Measurements from ENCODE around the gene ATP2B2.
"Not testable (repeated sequence)": the region's sequence is repeated elsewhere in the genome, so short reads cannot be mapped to it uniquely, and the experiment has no call there.

The ATP2B2 gene

GRCh38 chr3:10505050-10505790 lies at the start of gene ATP2B2:
Gene ATP2B2 (minus strand): TSS chr3:10505586. CDS start chr3:10449543, 56,043 bp downstream.
- peak; percentile 20 for DNase-seq

DNA sequence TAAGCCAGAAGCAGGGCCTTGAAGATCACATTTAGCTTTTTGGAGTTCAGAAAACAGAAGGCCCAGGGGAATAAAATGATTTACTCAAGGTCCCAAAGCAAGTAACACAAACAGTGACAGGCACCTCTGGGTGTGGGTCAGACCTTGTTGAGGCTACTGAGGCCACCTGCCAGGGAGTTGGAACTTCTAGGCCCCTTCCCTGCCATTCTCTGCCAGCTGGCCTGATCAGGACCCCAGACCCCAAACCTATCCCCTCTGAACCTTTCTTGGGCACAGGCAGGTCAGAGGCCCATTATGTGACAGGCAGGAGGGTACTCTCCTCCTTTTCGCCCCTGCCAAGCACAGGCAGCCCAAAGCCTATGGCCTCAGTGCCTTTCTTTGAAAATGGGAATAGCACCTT lies 49.4 kb upstream of the ATP2B2 start:
- no peak for DNase-seq

DNA sequence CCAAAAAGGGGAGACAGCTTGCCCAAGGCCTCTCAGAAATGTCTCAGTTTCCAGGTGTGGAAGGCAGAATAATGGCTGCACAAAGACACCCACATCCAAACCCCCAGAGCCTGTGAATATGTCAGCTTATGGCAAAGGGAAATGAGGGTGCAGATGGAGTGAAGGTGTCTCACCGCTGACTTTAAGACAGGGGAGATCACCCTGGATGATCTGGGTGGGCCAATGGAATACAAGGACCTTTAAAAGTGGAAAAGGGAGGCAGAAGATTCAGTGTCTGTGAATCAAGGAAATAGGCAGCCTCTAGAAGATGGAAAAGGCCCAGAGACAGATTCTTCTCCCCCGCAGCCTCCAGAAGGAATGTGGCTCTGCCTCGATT lies 48.8 kb upstream of the ATP2B2 start:
- no peak for DNase-seq

DNA sequence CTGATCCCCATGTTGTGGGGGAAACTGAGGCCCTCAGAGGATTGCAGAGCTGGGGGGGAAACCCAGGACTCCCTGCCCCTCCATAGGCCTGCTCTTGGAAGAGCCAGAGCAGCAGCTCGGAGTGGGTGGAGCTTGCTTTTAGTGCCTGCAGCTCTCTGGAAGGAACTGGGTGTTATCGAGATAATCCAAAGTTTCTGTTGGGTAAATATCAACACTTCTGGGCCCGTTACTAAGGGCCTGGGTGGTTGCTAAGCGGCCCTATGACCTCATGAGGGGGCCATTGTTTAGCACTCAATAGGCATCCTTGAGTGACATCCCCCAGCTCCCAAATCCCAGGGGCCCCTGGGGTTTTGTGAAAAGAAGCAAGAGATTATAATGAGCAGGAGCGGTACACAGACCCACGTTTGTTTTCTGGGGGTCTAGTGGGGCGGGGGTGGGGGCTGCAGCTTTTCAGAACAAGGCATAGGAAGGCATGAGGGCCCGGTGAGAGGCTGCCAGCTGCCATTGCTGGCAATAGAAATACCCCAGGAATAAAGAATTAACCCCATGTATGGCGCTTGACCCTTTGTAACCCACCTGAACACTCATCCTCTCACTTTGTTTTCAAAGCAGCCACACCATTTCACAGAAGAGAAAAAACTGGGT lies 48.3 kb upstream of the ATP2B2 start:
- no peak for DNase-seq

- no peak for DNase-seq
Measured at GRCh38 chr3:10552631-10552943, 47.2 kb upstream of the ATP2B2 start.

GRCh38 chr3:10551821-10552630 lies 46.6 kb upstream of the ATP2B2 start:
- no peak for DNase-seq

DNA sequence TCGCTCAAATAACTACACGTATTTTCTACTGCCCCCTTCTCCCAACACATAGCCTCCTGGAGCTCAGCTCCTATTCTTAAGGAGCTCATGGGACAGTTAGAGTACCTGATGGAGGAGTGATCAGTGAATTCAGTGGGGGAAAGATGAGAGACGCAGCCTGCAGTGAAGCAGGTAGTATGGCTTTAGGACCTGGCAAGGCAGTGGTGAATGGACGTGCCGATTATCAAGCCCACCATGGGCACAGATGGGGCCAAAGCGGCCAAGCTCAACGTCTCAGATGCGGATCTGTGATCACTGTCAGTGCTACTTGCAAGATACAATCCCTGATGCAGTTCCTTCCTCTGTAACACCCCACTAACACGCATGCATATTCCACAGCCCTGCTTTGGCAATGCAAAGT lies 45.8 kb upstream of the ATP2B2 start:
- DNase-seq = no peak

- no peak for DNase-seq
Measured at GRCh38 chr3:10550705-10551104, 45.3 kb upstream of the ATP2B2 start.

GRCh38 chr3:10549617-10550230 lies 44.3 kb upstream of the ATP2B2 start:
- no peak for DNase-seq

DNA sequence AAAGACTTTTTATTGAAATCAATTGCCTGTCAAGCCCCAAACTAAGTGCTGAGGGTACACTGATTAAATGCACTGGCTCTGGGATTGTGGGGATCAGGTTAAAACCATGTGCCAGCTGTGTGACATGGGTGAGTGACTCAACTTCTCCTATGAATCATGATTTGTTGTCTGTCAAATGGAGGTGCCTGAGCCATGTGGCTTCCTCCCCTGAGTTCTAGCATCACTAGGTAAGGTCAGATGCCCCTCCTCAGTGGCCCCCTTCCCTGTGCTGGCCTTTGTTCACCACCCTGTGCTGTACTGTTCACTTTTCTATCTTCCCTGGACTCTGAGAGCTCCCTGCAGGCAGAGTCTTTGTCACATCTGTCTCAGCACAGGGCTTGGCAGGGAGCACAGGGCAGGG lies 43.6 kb upstream of the ATP2B2 start:
- no peak for DNase-seq

DNA sequence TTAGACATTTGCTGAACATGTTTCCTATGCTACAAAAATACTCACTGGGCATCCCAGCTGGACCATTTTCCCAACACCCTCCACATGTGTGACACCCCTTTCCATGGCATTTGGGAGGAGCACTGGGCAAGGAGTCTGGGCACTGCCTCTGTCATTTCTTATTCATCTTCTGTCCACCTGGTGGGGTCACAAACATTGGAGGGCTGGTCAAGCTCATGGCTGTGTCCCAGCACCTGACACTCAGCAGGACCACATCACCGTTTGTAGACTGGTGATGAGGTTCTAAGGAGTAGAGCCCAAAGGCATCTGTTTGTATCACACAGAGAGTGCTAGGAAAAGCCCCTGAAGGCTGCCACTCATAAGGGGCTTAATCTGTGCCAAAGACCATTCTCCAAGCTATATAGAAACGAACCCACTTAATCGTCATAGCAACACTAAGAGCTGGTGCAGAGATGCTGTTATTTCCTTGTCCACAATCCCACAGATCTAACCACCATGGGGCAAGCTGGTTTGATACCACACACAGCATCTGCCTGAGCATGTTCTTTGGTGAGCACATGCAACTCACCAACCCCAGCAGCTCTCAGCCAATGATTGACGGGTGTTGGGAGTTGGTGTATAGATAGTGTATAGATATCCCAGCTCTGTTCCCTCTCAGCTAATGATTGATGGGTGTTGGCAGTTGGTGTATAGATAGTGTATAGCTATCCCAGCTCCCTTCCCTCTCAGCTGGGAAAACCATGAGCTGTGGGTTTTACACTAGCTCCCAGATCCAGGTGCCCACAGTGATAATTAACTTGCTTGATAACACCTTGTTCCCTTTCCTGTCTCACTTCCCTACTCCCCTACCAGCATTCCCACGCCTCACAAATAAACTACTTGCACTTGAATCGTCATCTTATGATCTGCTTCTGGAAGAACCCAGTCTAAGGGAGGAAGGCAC lies 42.7 kb upstream of the ATP2B2 start:
- DNase-seq = no peak

- DNase-seq = no peak
Measured at GRCh38 chr3:10547413-10547812, 42.0 kb upstream of the ATP2B2 start.

- no peak for DNase-seq
Measured at GRCh38 chr3:10546820-10547263, 41.5 kb upstream of the ATP2B2 start.

GRCh38 chr3:10546181-10546624 lies 40.8 kb upstream of the ATP2B2 start:
- DNase-seq = no peak

DNA sequence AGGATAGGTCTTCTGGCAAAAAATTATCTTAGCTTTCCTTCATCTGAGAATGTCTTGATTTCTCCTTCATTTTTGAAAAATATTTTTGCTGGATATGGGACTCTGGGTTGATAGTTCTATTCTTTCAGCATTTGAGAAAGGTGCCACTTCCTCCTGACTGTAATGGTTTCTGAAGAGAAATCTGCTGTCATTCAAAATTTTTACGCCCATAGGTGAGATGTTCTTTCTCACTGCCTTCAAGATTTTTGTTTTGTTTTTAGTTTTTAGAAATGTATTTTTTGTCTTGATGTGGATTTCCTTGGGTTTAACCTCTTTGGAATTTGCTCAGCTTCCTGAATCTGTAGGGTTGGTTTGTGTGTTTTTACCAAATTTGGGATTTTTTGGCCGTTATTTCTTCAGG lies 37.1 kb upstream of the ATP2B2 start:
- DNase-seq = no peak

- DNase-seq = not testable (repeated sequence)
Measured at GRCh38 chr3:10540347-10540746, 35.0 kb upstream of the ATP2B2 start.

GRCh38 chr3:10534066-10534465 lies 28.7 kb upstream of the ATP2B2 start:
- DNase-seq = no peak

- DNase-seq = no peak
Measured at GRCh38 chr3:10533737-10534023, 28.3 kb upstream of the ATP2B2 start.

- no peak for DNase-seq
Measured at GRCh38 chr3:10532939-10533736, 27.8 kb upstream of the ATP2B2 start.

DNA sequence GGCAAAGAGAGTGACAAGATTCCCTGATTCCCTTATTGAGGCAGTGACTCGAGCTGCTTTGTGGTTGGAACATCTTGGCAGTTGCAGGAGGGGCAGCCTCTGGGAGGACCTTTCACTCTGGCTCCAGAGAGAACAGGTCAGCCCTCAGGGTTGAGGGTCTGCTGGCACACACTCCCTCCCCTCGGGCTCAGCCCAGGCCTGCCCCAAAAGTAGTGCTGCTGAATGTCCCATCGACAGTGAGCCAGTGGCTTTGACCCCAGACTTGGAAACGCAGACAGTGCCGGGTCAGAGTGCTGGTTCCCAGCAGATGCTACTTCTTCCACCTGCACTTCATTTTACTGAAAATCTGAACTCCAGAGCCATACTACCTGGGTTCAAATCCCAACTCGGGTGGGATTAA lies 25.6 kb upstream of the ATP2B2 start:
- no peak for DNase-seq

- DNase-seq = no peak
Measured at GRCh38 chr3:10530241-10530640, 24.9 kb upstream of the ATP2B2 start.

- DNase-seq = no peak
Measured at GRCh38 chr3:10529809-10530208, 24.4 kb upstream of the ATP2B2 start.

All from DMS 273 treated with DMSO at 0.1 percent for 48 hours (cell line).